ENCODE data around the gene ST13. TPM values are rescaled to one million over a fixed set of nuclear protein-coding genes. Genes with fewer than 3 reads are reported as not detected.
A peak's percentile ranks its signal among the peaks of the same experiment; 100 is the strongest.

Gene ST13
- total RNA-seq, 1 experiment from 2014 or later: 301 TPM

- Histone ChIP-seq H3K9me3 (ENCODE audit: control insufficient read depth in 1 of 2, insufficient read depth in 1 of 2, low read depth in 1 of 2, low read length in 2 of 2) (no peaks in the 10 kb centered on the region), H3K27me3 (ENCODE audit: insufficient read depth, low read length) (no peaks in the 10 kb centered on the region), H3K4me1 (ENCODE audit: control insufficient read depth in 1 of 2, insufficient read depth in 2 of 2, low read length in 2 of 2) (peaks cover 8 to 25% of the 10 kb centered on the region in 2 experiments; a peak in 3 of 4 replicates), H3K79me2 (ENCODE audit: insufficient read depth, low read length) (peaks cover 49% of the 10 kb centered on the region), H3K36me3 (ENCODE audit: control insufficient read depth in 1 of 2, insufficient read depth in 2 of 2, low read length in 2 of 2) (peaks cover 0 to under 1% of the 10 kb centered on the region in 2 experiments; a peak in 2 of 4 replicates), H4K20me1 (ENCODE audit: insufficient read depth) (no peaks in the 10 kb centered on the region), H3K9ac (ENCODE audit: low read length) (peak overlapping the region; percentile 89), H3K9me2 (ENCODE audit: insufficient read depth) (no peaks in the 10 kb centered on the region), H3K4me2 (ENCODE audit: low read length) (peak overlapping the region; percentile 92), H3K4me3 (replicated peaks in 1 of 2; ENCODE audit: low read depth in 1 of 2, low read length in 2 of 2) (peak overlapping the region; percentile 87 to 92), H2AFZ (ENCODE audit: low read depth, low read length, poor library complexity, severe bottlenecking) (no peak overlapping the region), H3K27ac (ENCODE audit: low read depth, low read length) (peak overlapping the region; percentile 70)
- TF ChIP-seq, protein P1, sequence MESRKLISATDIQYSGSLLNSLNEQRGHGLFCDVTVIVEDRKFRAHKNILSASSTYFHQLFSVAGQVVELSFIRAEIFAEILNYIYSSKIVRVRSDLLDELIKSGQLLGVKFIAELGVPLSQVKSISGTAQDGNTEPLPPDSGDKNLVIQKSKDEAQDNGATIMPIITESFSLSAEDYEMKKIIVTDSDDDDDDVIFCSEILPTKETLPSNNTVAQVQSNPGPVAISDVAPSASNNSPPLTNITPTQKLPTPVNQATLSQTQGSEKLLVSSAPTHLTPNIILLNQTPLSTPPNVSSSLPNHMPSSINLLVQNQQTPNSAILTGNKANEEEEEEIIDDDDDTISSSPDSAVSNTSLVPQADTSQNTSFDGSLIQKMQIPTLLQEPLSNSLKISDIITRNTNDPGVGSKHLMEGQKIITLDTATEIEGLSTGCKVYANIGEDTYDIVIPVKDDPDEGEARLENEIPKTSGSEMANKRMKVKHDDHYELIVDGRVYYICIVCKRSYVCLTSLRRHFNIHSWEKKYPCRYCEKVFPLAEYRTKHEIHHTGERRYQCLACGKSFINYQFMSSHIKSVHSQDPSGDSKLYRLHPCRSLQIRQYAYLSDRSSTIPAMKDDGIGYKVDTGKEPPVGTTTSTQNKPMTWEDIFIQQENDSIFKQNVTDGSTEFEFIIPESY (IDR thresholded peaks at IDR 0.05; ENCODE audit: extremely low read depth, insufficient replicate concordance, low read length): no peak
- TF ChIP-seq EZH2phosphoT487 (IDR thresholded peaks at IDR 0.05; ENCODE audit: borderline replicate concordance) (no peak), ELF1 (IDR thresholded peaks at IDR 0.05; ENCODE audit: borderline replicate concordance, low read depth) (no peak), FOSL1 (IDR thresholded peaks at IDR 0.05; ENCODE audit: low read depth) (no peak), RAD21 (IDR thresholded peaks at IDR 0.05; ENCODE audit: low read depth) (no peak), ZFX (IDR thresholded peaks at IDR 0.05) (no peak), JUND (IDR thresholded peaks at IDR 0.05) (no peak), CEBPB (IDR thresholded peaks at IDR 0.05; ENCODE audit: low read depth) (no peak), REST (IDR thresholded peaks at IDR 0.05; ENCODE audit: low read depth) (no peak), POLR2AphosphoS5 (IDR thresholded peaks at IDR 0.05; ENCODE audit: low read depth, low read length) (no peak), POLR2A (IDR thresholded peaks at IDR 0.05; ENCODE audit: borderline replicate concordance, extremely low read depth, insufficient read depth, insufficient read length) (no peak), TCF7L2 (IDR thresholded peaks at IDR 0.05; ENCODE audit: borderline replicate concordance, extremely low read depth, insufficient read depth, insufficient read length) (no peak), SRF (IDR thresholded peaks at IDR 0.05; ENCODE audit: low read depth) (no peak), EGR1 (IDR thresholded peaks at IDR 0.05; ENCODE audit: low read depth) (no peak), ZNF274 (IDR thresholded peaks at IDR 0.05; ENCODE audit: low read depth, low read length) (no peak), CBX3 (IDR thresholded peaks at IDR 0.05; ENCODE audit: low read depth) (no peak)
- TF ChIP-seq, protein P2, sequence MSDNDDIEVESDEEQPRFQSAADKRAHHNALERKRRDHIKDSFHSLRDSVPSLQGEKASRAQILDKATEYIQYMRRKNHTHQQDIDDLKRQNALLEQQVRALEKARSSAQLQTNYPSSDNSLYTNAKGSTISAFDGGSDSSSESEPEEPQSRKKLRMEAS (IDR thresholded peaks at IDR 0.05): no peak
- TF ChIP-seq, protein P3, sequence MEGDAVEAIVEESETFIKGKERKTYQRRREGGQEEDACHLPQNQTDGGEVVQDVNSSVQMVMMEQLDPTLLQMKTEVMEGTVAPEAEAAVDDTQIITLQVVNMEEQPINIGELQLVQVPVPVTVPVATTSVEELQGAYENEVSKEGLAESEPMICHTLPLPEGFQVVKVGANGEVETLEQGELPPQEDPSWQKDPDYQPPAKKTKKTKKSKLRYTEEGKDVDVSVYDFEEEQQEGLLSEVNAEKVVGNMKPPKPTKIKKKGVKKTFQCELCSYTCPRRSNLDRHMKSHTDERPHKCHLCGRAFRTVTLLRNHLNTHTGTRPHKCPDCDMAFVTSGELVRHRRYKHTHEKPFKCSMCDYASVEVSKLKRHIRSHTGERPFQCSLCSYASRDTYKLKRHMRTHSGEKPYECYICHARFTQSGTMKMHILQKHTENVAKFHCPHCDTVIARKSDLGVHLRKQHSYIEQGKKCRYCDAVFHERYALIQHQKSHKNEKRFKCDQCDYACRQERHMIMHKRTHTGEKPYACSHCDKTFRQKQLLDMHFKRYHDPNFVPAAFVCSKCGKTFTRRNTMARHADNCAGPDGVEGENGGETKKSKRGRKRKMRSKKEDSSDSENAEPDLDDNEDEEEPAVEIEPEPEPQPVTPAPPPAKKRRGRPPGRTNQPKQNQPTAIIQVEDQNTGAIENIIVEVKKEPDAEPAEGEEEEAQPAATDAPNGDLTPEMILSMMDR (IDR thresholded peaks at IDR 0.05 in 2 of 3, conservative IDR thresholded peaks at IDR 0.05 in 1 of 3; ENCODE audit: borderline replicate concordance in 1 of 3, insufficient read depth in 1 of 3, low read depth in 2 of 3, low read length in 2 of 3): no peak
- DNase-seq (ENCODE audit: low read depth, low spot score) (no peak), ATAC-seq (no peak)
- CTCF ChIA-PET: no interaction called here
- POLR2A ChIA-PET: interaction anchor here (1.0 kb wide), 1 partner anchor 166 kb away, joined by 4 read pairs; no protein-coding TSS in a partner anchor
- BruUV-seq (replicated peaks): no TSS peak
- RAD21 ChIA-PET (ENCODE audit: low non-redundant PET in 1 of 2, low total read pairs in 2 of 2, uncharacterized antibody in 2 of 2, unreplicated experiment in 2 of 2): no interaction called here
- intact Hi-C loops (cut with micrococcal nuclease): no loop called here
These were observed 38.2 kb downstream of the ST13 start for GRCh38 chr22:40818192-40818746.

Data from HCT116 (cell line).